ENCODE data around the gene ALLC.

DNA sequence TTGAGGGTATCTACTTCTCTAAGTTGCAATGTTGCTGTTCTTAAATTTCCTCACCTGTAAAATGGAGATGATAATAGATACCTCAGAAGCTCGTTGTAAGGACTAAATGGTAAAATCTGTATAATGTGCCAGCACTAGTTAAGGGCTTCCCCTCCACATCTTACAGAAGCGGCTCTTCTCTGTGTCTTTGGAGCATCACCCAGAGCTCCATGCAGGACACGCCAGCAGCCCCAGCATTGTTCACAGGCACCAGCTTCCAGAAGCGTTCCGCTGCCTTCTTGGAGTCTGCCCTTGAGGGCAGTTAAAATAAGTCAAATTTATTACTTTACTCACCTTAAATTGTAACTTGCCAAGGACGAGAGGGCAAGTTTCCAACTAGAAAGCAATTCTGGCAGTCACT is 51.2 kb downstream of the ALLC start:
- no peak for TF ChIP-seq FOSL2 (IDR thresholded peaks at IDR 0.05)
- TF ChIP-seq FOSL2 (CRISPR knock-in tag; IDR thresholded peaks at IDR 0.05) = no peak
- no peak for TF ChIP-seq JUNB (IDR thresholded peaks at IDR 0.05)
- TF ChIP-seq, protein P1, sequence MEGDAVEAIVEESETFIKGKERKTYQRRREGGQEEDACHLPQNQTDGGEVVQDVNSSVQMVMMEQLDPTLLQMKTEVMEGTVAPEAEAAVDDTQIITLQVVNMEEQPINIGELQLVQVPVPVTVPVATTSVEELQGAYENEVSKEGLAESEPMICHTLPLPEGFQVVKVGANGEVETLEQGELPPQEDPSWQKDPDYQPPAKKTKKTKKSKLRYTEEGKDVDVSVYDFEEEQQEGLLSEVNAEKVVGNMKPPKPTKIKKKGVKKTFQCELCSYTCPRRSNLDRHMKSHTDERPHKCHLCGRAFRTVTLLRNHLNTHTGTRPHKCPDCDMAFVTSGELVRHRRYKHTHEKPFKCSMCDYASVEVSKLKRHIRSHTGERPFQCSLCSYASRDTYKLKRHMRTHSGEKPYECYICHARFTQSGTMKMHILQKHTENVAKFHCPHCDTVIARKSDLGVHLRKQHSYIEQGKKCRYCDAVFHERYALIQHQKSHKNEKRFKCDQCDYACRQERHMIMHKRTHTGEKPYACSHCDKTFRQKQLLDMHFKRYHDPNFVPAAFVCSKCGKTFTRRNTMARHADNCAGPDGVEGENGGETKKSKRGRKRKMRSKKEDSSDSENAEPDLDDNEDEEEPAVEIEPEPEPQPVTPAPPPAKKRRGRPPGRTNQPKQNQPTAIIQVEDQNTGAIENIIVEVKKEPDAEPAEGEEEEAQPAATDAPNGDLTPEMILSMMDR (IDR thresholded peaks at IDR 0.05) = no peak
- TF ChIP-seq BHLHE40 (IDR thresholded peaks at IDR 0.05; ENCODE audit: low read depth, low read length) = no peak
- TF ChIP-seq EP300 (IDR thresholded peaks at IDR 0.05) = no peak

Measured in A549 (cell line).